ENCODE measurements around the gene CEP70.

The CEP70 gene

DNA sequence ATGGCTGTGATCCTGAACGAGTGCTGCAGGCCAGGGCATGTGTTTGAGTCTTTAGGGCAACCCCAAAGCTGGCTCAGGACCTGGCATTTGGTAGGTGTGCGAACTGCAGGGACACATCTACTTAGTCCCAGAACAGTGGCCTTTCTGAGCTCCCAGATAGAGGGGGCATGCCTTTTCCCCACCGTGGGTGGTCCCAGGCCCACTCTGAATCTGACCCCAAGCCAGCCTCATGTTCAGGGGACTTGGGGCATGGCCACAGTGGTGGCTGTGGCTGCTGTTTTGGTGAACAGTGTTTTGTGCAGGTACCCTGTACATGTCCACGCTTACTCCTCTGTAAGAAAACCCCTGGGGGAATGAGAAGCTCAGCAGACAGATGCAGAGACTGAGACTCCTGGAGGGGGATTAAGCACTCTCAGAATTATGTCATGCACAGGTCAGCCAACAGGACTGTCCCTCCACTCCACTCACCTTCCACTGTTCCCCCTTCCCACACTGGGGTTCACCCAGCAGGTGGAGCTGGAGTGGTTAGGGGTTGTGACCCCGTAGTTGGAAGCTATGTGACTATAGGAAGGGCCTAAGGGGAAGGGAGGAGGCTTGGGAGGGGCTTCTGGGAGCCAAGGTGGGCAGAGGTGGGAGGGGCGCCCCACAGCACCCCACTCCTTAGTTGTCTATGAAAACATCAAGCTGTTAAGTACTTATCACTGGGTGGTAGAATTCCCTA is 143.2 kb downstream of the CEP70 start:
- no peak for DNase-seq (ENCODE audit: low spot score)

DNA sequence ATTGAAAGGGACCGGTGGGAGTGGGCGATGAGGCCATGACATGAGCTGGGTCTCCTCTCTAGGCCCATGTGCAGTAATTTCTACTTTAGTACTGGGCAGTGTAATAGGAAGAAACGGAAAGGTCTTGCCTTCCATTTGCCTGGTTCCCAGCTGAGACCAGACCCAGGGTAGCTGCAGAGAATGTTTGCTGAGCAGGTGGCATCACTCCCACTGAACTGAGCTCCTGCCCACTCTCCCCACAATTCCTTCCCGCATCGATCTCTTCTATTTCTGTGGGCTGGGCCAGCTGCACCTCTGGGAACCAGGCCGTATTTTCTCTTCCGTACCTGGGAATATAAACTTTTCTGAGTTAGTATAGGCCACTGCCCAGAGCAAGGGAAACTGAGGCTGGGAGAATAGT is 143.9 kb downstream of the CEP70 start:
- DNase-seq (ENCODE audit: low spot score) = no peak

DNA sequence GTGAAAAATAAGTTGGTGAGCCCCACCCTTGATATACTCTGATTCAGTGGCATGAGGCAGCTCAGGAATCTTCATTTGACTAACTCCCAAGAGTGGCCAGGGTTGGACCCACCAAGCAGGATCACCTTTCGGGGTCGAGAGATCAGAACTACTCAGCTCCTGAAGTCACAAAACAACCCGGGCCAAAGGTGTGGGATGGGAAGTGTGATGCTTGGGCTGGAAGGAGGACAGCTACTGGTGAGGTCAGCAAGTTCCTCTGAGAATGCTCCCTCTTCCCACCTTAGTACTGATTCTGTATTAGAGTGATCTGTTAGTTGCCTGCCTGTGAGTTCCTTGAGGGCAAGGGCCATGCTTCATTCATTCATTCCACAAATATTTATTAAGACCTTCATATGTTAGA is 144.6 kb downstream of the CEP70 start:
- DNase-seq (ENCODE audit: low spot score) = no peak

DNA sequence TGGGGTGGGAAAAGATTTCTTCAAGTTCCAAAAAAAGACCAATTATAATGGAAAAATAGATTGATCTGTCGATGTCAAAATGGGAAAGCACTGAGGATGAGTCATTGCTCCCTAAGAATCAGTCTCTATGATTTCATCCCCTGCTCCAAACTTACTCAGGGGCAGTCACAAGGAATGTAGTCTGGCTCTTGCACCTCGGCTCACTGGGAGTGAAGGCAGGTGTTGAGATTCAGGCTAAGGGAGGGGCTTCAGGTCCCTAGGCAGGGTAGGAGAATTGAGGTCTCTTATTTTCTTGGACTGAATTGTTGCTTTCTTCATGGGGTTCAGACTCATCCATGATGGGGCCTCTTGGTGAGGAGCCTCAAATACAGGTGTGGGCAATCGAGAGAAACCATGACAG is 145.4 kb downstream of the CEP70 start:
- DNase-seq (ENCODE audit: low spot score) = no peak

DNA sequence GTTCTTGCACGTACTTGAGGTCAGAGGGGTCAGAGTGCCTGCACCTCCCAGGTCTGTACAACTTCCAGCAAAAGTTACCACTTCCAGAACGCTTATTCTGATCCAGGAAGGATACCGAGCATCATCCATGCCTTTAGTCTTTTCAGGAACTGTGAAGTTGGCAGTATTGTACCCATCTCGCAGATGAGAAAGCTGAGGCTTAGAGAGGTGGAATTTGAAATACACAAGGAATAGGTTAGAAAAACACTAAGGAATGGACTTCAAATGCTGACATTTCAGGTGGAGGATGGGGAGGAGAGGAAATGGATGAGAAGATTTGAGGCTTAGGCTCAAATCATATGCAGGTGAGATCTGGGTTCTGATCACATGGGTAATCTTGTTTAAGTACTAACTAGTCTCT is 148.4 kb downstream of the CEP70 start:
- no peak for DNase-seq (ENCODE audit: low spot score)

DNA sequence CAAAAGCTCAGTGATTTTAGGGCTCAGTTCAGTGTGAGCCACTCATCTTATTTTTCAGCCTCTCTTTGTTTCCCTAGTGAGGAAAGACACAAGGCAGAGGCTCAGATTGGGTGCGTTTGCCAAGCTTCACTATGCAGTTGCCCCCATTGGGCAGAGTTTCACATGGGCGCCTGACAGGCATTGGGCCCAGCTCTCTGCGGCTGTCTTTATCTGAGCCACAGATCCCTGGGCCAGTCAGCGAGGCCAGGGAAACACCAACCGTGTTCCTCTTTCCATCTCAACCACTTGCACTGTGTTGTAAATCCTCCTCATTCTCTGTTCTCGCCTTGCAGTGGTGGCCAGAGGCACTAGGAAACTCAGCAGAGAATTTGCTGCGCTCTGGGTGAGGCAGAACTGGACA is 148.8 kb downstream of the CEP70 start:
- no peak for DNase-seq (ENCODE audit: low spot score)
